Ishikawa (cell line): ENCODE measurements around the gene GPLD1.

Source experiments
- CEBPB ChIP-seq: IDR thresholded peaks from 2 replicates; pipeline ENCODE4 v1.6.1; 2012
- FOXM1 ChIP-seq: IDR thresholded peaks from 2 replicates; pipeline ENCODE4 v1.6.1; 2012; ENCODE audit warnings: low read depth, borderline replicate concordance
- TAF1 ChIP-seq: IDR thresholded peaks from 2 replicates; pipeline ENCODE4 v1.6.1; 2012; ENCODE audit warnings: low read depth, mild to moderate bottlenecking

DNA sequence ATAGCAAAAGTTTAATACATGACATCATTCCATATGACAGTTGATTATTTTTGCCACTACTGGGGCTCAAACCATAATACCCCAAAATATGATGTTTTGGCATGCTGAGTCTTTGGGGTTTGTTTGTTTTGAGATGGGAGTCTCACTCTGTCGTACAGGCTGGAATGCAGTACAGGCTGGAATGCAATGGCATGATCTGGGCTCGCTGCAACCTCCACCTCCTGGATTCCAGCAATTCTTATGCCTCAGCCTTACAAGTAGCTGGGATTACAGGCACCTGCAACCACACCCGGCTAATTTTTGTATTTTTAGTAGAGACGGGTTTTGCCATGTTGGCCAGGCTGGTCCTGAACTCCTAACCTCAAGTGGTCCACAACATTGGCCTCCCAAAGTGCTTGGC is 87.9 kb downstream of the GPLD1 start:
- TF ChIP-seq FOXM1 (no peak), CEBPB (no peak), TAF1 (no peak)
